GM12873 (cell line): ENCODE results near the gene ADAM30.

Experiments
- CTCF ChIP-seq: IDR thresholded peaks from 2 replicates; pipeline ENCODE4 v1.5.1; 2012; ENCODE audit warnings: low read depth, mild to moderate bottlenecking, moderate library complexity, low read length, control low read depth; ENCODE audit not compliant: insufficient read depth; ENCODE audit errors: missing control alignments

ADAM30 gene

GRCh38 chr1:119918301-119918700 is 22.0 kb upstream of the ADAM30 start:
- TF ChIP-seq CTCF: no peak

- TF ChIP-seq CTCF: no peak
Measured at GRCh38 chr1:119917304-119918055, 21.2 kb upstream of the ADAM30 start.

- TF ChIP-seq CTCF: no peak
Measured at GRCh38 chr1:119915517-119915916, 19.2 kb upstream of the ADAM30 start.

DNA sequence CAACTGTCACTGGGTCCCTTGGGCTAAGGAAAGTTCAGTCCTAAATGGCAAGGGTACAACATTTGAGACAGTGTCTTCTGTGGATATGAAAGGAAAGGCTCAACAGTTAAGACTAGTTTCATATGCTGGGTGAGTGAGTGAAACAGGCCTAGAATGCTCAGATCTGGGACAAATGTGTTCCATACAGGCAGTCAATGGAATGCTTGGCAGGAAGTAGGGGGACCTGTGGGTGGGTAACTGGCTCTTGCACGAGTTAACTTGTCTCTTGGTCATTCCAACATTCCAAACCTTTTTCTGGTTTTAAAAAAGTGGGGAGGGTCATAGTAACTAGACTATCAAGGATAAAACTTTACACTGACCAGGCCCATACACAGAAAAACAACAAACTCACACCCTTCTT is 17.8 kb upstream of the ADAM30 start:
- TF ChIP-seq CTCF: no peak

DNA sequence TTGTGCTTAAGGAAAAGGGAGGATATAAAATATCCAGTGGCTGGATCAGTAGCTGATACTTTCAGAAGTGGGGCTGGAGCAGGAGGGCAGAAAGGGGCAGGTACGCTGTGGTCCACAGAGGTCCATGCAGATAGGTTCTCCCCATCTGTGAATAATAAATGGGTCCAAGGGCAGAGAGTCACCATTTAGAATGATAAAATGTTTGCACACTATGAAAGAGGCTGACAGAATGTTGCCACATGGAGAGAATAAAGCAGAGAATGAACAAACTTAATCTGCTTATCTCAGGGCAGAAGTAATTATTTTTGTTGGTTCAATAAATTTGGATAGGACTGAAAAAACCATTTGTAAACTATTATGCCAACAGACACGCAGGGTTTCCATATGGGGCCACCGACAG is 16.6 kb upstream of the ADAM30 start:
- no peak for TF ChIP-seq CTCF

- no peak for TF ChIP-seq CTCF
Measured at GRCh38 chr1:119911775-119912174, 15.5 kb upstream of the ADAM30 start.

GRCh38 chr1:119910618-119911017 is 14.3 kb upstream of the ADAM30 start:
- TF ChIP-seq CTCF: no peak
